Vagina (tissue), 2 donors: ENCODE measurements around the gene POU2F3. TPM values are rescaled to one million over a fixed set of nuclear protein-coding genes. Genes with fewer than 3 reads are reported as not detected.

Source experiments
- DNase-seq, 2 donors: peaks; one replicate each; pipeline ENCODE4 v3.0.0-alpha.2; 2017; ENCODE audit errors: extremely low spot score in 2 of 2
- H3K27ac ChIP-seq: fragments of 200-600 bp; sonication (generic); one replicate; pipeline ENCODE4 v1.5.1; 2019
- H3K27me3 ChIP-seq: fragments of 200-600 bp; sonication (generic); one replicate; pipeline ENCODE4 v1.5.1; 2019
- H3K36me3 ChIP-seq, 2 donors: fragments of 200-600 bp; sonication (generic); one replicate each; pipeline ENCODE4 v1.5.1; 2017 to 2019
- H3K4me1 ChIP-seq: fragments of 200-600 bp; sonication (generic); one replicate; pipeline ENCODE4 v1.5.1; 2019
- H3K4me3 ChIP-seq, 2 donors: fragments of 200-600 bp; sonication (generic); 1 replicate in 1 of 2; 2 replicates in 1 of 2; pipeline ENCODE4 v1.5.1; 2016 to 2019
- H3K9me3 ChIP-seq: fragments of 200-600 bp; sonication (generic); one replicate; pipeline ENCODE4 v1.5.1; 2019
- CTCF ChIP-seq, 3 experiments: fragments of 450-650 bp in 2 of 3; fragments of 200-600 bp in 1 of 3; sonication (generic) in 1 of 3; IDR thresholded peaks; one replicate each; pipeline ENCODE4 v1.5.1; 2017 to 2019; ENCODE audit warnings: antibody characterized with exemption in 3 of 3, mild to moderate bottlenecking in 2 of 3, moderate library complexity in 2 of 3
- POLR2A ChIP-seq, 2 donors: fragments of 450-650 bp; IDR thresholded peaks; one replicate each; pipeline ENCODE4 v1.6.1; 2017; ENCODE audit warnings: antibody characterized with exemption in 2 of 2, mild to moderate bottlenecking in 2 of 2, moderate library complexity in 2 of 2
- POLR2AphosphoS5 ChIP-seq, 2 donors: sonication (generic); formaldehyde crosslinking; IDR thresholded peaks; one replicate each; pipeline ENCODE4 v1.9.0; 2017; ENCODE audit warnings: antibody characterized with exemption in 2 of 2, mild to moderate bottlenecking in 2 of 2, low read depth in 1 of 2; ENCODE audit not compliant: insufficient read depth in 1 of 2
- intact Hi-C: fragments of 100-400 bp; cut with DNase I; formaldehyde crosslinking; loops from one replicate; pipeline ENCODE4 v1.15.1; 2023
- total RNA-seq: library from RNA; depleted of rRNA; stranded (reverse); fragments of >200 nt; gene quantifications from one replicate; pipeline ENCODE4 v1.2.3, GENCODE V29; 2016

The POU2F3 gene
- total RNA-seq, 1 donor from 2014 or later, result 2.7 TPM

- intact Hi-C loops, result no loop called here
- TF ChIP-seq CTCF (IDR thresholded peaks at IDR 0.05), result no peak
- TF ChIP-seq POLR2AphosphoS5 (IDR thresholded peaks at IDR 0.05; ENCODE audit: insufficient read depth in 1 of 2, low read depth in 1 of 2), result no peak
- TF ChIP-seq POLR2A (IDR thresholded peaks at IDR 0.05), result no peak
- DNase-seq, result no peak
- Histone ChIP-seq H3K4me3 (no peak overlapping the region), H3K4me1 (peaks cover 12% of the 10 kb centered on the region), H3K9me3 (no peaks in the 10 kb centered on the region), H3K27ac (no peak overlapping the region), H3K36me3 (no peaks in the 10 kb centered on the region), H3K27me3 (no peaks in the 10 kb centered on the region)
These were observed 45.3 kb downstream of the POU2F3 start for GRCh38 chr11:120285256-120285655.

GRCh38 chr11:120288021-120288420, 48.1 kb downstream of the POU2F3 start:
- no peaks in the 10 kb centered on the region for H3K36me3 ChIP-seq
- H3K4me1 ChIP-seq, result no peaks in the 10 kb centered on the region
- no peaks in the 10 kb centered on the region for H3K9me3 ChIP-seq
- intact Hi-C loops, result no loop called here
- no peak overlapping the region for H3K27ac ChIP-seq
- H3K27me3 ChIP-seq, result no peaks in the 10 kb centered on the region
- no peak for DNase-seq
- TF ChIP-seq POLR2A (IDR thresholded peaks at IDR 0.05) (no peak), CTCF (IDR thresholded peaks at IDR 0.05) (no peak), POLR2AphosphoS5 (IDR thresholded peaks at IDR 0.05; ENCODE audit: insufficient read depth in 1 of 2, low read depth in 1 of 2) (no peak)
- no peak overlapping the region for H3K4me3 ChIP-seq

- intact Hi-C loops, result no loop called here
- TF ChIP-seq POLR2A (IDR thresholded peaks at IDR 0.05) (no peak), CTCF (IDR thresholded peaks at IDR 0.05) (no peak), POLR2AphosphoS5 (IDR thresholded peaks at IDR 0.05; ENCODE audit: insufficient read depth in 1 of 2, low read depth in 1 of 2) (no peak)
- DNase-seq, result no peak
- H3K27me3 ChIP-seq, result no peaks in the 10 kb centered on the region
- no peaks in the 10 kb centered on the region for H3K36me3 ChIP-seq
- no peaks in the 10 kb centered on the region for H3K4me1 ChIP-seq
- no peak overlapping the region for H3K4me3 ChIP-seq
- no peak overlapping the region for H3K27ac ChIP-seq
- H3K9me3 ChIP-seq, result no peaks in the 10 kb centered on the region
These were observed 49.5 kb downstream of the POU2F3 start for GRCh38 chr11:120289426-120289825.

GRCh38 chr11:120290956-120291355, 51.0 kb downstream of the POU2F3 start:
- no peak for TF ChIP-seq CTCF (IDR thresholded peaks at IDR 0.05)
- no peak for TF ChIP-seq POLR2AphosphoS5 (IDR thresholded peaks at IDR 0.05; ENCODE audit: insufficient read depth in 1 of 2, low read depth in 1 of 2)
- no peak for TF ChIP-seq POLR2A (IDR thresholded peaks at IDR 0.05)
- H3K27ac ChIP-seq, result no peak overlapping the region
- no peaks in the 10 kb centered on the region for H3K27me3 ChIP-seq
- DNase-seq, result no peak
- H3K9me3 ChIP-seq, result no peaks in the 10 kb centered on the region
- no peak overlapping the region for H3K4me3 ChIP-seq
- intact Hi-C loops, result no loop called here
- H3K36me3 ChIP-seq, result no peaks in the 10 kb centered on the region
- no peaks in the 10 kb centered on the region for H3K4me1 ChIP-seq

GRCh38 chr11:120293038-120293800, 53.3 kb downstream of the POU2F3 start:
- Histone ChIP-seq H3K36me3 (no peaks in the 10 kb centered on the region), H3K27me3 (no peaks in the 10 kb centered on the region)
- intact Hi-C loops, result no loop called here

More at GRCh38 chr11:120293038-120293800, 53.3 kb downstream of the POU2F3 start:
- no peak for TF ChIP-seq CTCF (IDR thresholded peaks at IDR 0.05)
- no peak for TF ChIP-seq POLR2A (IDR thresholded peaks at IDR 0.05)
- TF ChIP-seq POLR2AphosphoS5 (IDR thresholded peaks at IDR 0.05; ENCODE audit: insufficient read depth in 1 of 2, low read depth in 1 of 2), result no peak
- no peak for DNase-seq
- no peaks in the 10 kb centered on the region for H3K9me3 ChIP-seq
- no peak overlapping the region for H3K4me3 ChIP-seq
- H3K27ac ChIP-seq, result no peak overlapping the region
- H3K4me1 ChIP-seq, result no peaks in the 10 kb centered on the region
